Stimulated activated CD4-positive, alpha-beta T cell treated with anti-CD3 and anti-CD28 coated beads, Interleukin-4, amount 100 ng/mL, for 48 hours (primary cell): ENCODE results near the gene UTP18.
"Not testable (repeated sequence)": the region's sequence is repeated elsewhere in the genome, so short reads cannot be mapped to it uniquely, and the experiment has no call there.

Experiments used
- DNase-seq, 2 donors: peaks; one replicate each; pipeline ENCODE4 v3.0.0-alpha.2; 2020; ENCODE audit warnings: low read depth in 2 of 2

Gene UTP18

DNA sequence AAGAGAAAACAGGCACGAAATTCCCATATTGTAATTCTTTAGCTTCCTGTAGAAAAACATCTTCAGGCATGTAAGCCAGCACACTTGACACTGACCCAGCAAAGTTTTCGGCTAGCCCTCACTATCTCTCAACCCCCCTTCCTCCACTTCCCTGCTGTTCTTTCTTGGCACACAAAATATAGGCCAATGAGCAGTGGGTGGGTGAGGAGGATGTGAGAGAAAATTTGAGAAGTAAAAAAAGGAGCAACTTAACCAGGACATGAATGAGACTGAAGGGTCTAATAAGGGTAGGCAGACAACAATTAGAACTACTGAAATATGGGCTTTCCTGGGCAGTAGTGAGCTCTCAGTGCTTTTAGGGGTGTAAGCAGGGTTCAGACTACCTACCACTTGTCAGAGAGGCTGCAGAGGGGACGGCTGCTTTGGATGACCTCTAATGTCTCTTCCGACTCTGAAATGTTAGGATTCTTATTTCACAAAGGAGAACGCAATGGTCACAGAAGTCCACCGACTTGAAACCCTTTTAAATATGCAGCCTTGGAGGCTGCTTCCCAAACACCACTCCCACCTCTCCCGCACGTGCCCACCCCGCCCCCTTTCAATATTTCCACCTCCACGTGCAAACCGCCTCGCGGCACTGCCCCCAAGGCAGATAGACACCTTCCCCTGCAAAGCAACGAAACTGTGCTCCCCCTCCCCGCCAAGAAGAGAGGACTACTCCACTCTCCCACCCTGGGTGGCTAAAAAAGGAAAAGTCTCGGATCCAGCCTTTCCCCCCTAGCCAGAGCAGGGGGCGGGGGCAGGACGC, 1.4 kb upstream of the UTP18 start:
- peak in 1 of 2 donors; percentile 3 for DNase-seq

DNA sequence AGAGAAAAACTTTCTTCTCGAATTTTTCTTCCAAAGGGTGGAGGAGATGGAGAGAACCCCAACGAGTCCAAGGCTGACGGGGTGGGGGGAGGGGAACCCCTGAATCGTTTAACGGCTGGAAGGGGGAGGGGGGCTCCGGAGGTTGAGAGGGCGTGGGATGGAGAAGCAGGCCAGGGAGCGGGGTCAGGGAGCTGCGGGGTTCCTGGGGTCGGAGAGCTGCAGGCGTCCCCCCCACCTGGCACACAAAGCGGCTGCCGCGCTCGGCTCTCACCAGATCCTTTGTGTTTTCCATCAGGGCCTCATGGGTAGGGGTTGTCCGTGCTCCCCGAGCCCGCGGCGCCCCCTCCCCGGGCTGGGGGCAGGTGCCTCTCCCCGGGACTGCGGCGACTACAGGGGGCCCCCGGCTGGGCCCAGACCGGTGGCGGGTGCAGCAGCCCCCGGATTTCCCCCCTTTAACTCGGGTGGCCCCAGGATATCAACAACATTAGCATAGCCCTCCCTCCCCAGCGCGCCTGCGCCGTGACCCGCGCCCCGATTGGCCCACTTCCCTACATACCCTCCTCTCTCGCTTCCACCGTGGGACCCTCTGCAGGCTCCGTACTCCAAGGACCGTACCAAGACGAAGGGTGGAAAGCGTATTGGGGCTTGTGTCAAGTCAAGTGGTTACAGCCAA, 646 bp upstream of the UTP18 start, which contains the start of gene MBTD1:
MBTD1 (minus strand) TSS at position 486 of the 673 bp plus-strand sequence. CDS start 34,888 bp downstream, outside the sequence.
- DNase-seq: peak; percentile 89 to 92

DNA sequence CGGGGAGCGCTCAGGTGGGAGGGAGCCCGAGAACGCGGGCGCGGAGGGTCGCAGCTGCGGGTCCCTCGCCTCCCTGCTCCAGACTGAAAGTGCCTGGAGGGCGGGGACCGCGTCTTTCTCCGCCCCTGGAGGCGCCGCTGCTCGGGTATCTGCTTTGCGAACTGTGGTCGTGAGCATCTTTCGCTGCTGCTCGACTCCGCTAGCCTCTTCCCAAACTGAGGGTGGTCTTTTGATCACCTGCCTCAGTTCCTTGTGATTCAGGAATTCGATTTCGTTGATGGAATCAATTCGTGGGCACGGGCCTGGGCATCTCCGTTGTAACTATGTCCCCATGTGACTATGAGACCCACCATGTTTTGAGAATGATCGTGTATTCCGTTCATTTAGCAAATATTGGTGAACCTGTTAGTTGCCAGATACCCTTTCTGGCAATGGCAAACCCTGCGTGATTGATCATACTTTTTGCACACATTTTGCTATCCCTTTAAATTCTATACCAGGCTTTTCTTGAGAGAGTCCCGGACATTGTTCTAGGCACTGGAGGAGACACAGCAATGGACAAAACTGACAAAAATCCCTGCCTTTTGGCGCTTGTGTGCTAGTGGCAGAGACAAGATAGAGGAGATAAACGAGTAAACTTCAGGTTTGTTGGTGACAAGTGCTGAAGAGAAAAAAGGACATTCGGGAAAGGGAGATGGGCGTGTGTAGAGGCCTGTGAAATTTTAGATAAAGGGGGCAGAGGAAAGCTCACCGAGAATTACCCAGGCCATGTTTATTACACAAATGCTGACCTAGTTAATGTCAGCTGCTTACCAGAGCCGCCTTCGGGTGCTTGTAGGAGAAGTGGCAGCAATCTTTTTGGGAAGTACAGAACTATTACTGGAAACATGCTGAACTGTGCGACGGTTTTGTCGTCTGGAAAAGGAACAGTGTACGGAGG, 948 bp downstream of the UTP18 start:
- DNase-seq: peak in 1 of 2 donors; percentile 63

DNA sequence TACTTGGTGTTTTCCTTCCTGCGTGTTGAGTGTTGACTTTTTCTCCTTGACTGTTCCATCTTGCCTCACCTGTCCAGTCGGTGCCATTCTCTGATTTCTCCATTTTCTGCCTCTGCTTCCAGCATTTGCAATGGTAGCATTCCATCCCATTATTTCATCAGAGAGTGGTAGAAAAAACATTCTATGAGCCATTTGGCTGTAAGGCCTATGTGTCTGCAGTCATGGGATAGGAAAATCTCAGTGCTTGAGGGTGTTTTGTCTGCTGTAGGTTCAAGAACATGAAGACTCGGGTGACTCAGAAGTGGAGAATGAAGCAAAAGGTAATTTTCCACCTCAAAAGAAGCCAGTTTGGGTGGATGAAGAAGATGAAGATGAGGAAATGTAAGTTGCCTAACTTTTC, 2.7 kb downstream of the UTP18 start:
- DNase-seq: no peak

DNA sequence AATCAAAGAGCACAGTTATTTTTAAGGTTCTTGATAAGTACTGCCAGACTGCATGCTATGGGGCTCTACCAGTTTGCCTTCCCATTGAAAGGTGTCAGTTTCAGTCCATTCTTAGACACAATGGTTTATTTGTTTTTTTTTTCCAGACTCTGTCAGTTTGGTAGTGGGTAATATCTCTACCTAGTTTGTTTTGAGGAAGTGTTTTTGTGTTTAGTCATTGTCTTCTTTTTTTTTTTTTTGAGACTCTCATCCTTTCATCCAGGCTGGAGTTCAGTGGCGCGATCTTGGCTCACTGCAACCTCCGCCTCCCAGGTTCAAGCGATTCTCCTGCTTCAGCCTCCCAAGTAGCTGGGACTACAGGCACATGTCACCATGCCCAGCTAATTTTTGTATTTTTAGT, 4.1 kb downstream of the UTP18 start:
- not testable (repeated sequence) for DNase-seq

DNA sequence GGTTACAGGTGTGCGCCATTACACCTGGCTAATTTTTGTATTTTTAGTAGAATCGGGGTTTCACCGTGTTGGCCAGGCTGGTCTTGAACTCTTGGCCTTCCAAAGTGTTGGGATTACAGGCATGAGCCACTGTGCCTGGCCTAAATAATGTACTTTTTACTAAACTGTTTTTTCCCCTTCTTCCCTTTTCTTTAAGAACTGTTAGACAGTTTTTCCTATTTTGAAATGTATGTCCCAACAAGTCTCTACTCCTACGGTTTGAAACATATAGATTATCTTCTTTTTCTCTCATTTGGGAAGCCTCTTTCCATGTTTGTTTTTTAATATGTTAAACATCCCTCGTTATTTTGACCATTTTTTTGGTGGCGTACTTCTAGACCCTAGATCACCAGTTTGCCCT, 9.6 kb downstream of the UTP18 start:
- no peak for DNase-seq

DNA sequence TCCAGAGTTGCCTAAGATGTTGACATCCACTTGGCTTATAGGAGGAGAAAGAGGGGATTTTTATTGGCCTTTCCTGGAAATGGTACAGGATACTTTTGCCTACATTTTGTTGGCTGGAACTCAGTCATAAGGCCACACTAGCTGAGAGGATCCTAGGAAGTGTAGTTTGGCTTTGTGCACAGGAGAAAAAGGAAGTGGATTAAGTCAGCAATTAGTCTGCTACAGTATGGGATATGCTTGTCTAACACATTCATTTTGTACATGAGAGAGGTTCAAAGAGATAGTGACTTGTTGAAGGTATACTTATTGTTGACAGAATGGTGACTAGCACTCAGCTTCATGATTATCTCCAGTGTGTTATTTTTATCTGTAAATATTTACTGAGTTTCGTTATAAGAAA, 10.3 kb downstream of the UTP18 start:
- no peak for DNase-seq

DNA sequence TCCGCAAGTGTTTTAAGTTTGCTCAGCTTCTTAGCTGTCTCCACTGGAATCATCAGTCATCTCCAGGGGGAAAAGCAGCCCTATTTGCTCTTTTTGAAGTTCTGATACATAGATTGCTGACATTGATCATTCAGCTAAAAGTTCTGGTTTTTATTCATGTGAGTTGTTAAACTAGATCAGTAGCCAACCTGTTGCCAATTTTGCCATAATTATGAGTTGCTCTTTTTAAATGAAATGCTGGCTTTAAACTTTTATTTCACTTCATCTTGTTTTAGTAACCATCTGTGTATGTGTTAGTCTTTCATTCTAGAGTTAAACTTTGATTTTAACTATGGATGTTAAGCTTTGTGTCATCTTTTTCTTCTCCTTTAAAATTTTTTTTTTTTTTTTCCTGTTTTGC, 12.5 kb downstream of the UTP18 start:
- DNase-seq: no peak

DNA sequence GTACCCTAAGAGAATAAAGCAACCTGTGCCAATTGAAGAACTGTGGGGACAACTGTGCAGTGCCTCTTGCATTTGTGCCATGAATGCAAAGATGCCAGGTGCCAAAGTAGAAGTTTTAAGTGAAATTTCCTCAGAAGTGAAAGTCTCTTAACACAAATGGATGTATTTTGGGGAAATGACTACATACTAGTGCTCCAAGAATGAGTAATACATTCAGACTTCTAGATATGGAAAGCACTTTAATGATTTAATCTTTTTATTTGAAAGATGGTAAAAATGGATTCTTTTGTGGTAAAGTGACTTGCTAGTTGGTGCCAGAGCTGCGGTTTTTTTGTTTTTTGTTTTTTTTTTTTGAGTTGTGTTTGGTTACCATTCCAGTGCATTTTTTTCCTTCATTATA, 15.0 kb downstream of the UTP18 start:
- DNase-seq: no peak

DNA sequence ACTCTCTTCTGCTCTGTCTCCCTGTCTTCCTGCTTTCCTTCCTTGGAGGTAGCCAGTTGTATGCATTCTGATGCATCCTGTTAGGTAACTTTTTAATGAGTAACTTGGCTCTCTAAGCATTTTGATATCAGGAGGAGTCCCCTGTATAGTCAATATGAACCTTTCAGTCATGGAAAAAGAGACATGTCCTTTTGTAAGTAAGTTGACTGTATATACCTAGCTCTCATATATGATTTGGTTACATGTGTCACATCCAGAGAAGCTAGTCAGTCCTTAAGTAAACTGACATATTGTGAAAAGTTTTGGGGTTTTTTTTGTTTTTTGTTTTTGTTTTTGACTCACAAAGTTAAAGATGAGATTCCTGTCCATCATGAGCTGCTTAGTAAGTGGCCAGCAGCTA, 18.8 kb downstream of the UTP18 start:
- DNase-seq: no peak

DNA sequence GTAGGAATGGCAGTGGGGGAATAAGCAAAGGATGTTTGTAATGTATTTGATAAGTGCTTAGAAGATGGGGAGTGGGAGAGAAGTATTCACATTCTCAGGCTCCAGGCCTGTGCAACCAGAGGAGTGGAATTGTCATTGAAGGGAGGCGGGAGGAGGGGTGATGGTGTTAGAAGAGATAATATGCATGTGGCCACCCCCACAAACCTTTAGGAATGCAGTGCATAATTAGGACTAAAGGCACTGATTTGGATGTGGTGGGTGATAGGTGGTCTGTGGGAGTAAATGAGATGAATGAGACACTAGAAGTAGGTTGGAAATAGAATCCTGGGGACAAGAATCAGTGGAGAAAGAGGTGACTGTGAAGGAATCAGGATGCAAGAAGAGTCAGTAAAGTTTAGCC, 27.1 kb downstream of the UTP18 start:
- DNase-seq: no peak

DNA sequence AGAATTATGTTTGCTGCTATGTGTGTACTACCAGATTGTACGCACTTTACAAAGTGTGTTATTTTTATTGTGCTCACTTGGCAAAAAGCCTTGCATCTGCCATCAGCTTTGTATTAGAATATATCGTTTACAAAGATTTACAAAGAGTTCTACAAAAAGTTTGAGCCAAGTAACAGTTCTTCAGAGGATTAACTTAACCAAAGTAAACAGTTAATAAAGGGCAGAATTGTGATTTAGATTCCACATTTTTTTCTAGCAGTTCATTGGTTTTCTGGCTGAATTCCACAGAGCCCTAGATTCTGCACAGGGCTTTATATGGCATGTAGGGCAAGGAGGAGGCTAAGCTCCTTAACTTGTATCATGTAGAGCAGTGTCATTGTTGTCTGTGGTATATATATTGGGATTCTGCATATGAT, 29.4 kb downstream of the UTP18 start:
- DNase-seq: no peak

DNA sequence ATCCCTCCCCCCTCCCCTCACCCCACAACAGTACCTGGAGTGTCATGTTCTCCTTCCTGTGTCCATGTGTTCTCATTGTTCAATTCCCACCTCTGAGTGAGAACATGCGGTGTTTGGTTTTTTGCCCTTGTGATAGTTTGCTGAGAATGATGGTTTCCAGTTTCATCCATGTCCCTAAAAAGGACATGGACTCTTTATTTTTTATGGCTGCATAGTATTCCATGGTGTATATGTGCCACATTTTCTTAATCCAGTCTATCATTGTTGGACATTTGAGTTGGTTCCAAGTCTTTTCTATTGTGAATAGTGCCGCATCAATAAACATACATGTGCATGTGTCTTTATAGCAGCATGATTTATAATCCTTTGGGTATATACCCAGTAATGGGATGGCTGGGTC, 34.0 kb downstream of the UTP18 start:
- not testable (repeated sequence) for DNase-seq

DNA sequence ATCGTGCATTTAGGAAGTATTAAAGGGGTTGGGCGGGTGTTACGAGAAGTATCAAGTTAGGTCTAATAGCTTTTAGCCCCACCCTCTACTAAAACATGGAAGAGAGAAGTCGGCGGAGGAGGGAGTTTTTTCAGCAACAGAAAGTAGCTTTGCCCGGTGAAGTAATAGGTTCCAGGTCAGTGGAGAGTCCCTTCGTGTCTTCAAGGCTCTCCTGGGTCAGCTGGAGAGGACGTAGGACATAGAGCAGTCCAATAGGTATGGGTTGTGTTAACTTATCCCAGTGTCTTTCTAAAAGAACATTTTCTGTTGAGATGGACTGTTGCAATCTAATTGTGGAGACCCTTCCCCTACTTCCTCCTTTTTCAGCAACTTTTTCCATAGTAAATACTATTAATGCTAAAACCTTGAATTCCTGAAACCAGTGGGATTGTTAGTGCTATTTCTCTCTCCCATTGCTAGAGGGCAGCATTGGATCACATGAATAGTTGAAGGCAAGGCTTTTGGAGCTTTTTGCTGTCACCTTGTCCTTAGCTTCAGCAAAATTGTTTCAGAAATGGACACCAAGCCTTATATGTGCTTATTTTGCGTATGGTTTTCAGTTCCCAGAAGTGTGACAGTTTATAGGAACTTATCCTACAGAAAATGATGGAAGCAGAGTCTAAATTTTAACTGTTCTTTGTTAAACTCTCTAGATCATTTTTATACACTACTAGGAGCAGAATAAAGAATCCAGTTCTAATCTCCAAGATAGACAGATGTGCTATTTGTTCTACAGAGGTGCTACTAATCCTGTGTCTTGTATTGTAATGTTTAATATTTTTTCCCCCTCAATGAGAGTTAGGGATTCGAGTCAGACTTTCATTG, 38.4 kb downstream of the UTP18 start:
- DNase-seq: no peak

DNA sequence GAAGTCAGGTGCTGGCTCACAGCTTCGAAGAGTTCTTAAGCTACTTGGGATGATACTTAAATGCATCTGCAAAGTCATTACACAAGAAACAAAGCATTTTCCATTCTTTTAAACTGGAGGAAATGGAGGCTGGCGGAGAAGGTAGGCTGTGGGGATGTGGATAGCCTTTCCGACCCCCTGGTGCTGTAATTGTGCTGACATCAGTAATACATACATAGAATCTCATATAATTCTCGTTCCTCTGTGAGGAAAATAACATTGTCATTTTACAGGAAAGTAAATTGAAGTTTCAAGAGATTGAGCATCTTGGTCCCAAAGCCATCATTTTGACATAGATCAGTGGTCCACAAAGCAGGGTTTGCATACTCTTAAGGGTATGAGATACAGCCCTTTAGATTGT, 39.5 kb downstream of the UTP18 start:
- DNase-seq: no peak

DNA sequence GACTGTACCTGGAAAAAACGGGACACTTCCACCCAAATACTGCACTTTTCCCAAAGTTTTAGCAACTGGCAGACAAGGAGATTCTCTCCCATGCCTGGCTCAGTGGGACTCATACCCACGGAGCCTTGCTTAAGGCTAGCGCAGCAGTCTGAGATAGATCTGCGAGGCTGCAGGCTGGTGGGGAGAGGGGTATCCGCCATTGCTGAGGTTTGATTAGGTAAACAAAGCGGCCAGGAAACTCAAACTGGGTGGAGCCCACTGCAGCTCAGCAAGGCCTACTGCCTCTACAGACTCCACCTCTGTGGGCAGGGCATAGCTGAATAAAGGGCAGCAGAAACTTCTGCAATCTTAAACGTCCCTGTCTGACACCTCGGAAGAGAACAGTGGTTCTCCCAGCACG, 44.8 kb downstream of the UTP18 start:
- DNase-seq: no peak

DNA sequence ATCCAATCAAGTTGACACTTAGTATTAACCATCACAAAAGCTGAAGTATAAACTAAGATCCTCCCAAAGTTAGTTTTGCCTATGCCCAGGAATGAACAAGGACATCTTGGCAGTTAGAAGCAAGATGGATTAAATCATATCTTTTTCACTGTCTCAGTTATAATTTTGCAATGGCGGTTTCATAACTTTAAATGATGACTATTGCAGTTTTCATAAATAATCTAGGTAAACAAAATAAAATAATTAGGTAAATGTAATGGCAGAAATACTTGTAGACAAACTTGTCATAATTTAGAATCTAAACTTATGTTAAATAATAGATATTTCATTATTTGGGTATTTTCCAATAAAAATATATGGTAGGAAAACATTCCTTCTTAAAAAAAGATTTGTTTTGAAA, 51.7 kb downstream of the UTP18 start:
- DNase-seq: not testable (repeated sequence)

DNA sequence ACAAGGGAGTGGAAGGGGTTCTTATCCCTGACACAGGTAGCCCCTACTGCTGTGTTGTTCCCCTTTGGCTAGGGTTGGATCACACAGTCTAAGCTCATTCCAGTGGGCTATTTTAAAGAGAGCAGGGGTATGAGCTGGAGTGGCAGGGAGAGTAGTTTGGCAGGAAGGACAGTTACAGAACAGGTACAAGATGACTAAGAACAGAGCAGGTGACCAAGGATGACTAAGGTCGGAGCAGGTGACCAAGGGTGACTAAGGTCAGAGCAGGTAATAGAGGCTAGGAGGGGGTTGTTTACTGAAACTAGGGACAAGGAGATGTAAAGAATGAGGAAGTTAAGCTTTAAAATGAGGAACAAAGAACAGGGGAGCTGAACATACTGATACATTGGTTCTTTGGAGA, 58.8 kb downstream of the UTP18 start:
- no peak for DNase-seq

DNA sequence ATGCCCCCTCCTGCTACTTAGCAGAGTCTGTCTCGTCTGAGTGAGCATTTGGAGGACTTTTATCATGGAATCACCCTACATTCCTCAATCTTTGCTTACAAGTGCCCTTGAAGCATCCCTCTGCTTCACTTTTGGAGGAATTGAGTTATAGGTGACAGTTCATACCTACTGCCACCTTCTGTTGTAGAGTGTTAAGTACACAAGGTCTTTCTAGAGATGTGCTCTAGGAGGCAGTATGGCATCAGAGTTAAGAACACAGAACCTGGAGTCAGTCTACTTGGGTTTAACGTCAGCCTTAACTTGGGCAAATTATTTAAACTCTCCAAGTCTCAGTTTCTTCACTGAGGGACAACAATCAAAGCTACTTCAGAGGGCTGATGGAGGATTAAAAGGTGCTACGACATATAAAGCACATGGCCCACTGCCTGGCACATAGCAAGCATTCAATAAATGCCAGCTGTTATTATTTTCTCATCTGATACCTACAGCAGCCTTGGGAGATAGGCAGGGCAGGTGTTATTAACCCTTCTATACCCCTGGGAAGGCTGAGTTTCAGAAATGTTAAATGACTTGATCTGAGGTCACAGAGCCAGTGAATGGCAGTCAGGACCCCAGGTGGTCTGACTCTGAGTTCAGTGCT, 62.2 kb downstream of the UTP18 start:
- no peak for DNase-seq

DNA sequence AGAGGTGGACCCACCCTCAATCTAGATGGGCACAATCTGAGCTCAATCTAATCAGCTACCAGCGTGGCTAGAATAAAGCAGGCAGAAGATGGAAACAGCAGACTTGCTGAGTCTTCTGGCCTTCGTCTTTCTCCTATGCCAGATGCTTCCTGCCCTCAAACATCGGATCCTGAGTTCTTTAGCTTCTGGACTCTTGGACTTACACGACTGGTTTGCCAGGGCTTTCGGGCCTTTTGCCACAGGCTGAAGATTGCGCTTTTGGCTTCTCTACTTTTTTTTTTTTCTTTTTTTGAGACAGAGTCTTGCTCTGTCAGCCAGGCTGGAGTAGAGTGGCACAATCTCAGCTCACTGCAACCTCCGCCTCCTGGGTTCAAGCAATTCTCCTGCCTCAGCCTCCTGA, 65.1 kb downstream of the UTP18 start:
- no peak for DNase-seq
